GM19193 (cell line): ENCODE results near the gene NRTN.

Source experiments
- POLR2A ChIP-seq: IDR thresholded peaks from 4 replicates; pipeline ENCODE4 v1.6.1; 2011; ENCODE audit not compliant: insufficient read depth, insufficient read length; ENCODE audit errors: extremely low read depth

Gene NRTN, protein sequence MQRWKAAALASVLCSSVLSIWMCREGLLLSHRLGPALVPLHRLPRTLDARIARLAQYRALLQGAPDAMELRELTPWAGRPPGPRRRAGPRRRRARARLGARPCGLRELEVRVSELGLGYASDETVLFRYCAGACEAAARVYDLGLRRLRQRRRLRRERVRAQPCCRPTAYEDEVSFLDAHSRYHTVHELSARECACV

DNA sequence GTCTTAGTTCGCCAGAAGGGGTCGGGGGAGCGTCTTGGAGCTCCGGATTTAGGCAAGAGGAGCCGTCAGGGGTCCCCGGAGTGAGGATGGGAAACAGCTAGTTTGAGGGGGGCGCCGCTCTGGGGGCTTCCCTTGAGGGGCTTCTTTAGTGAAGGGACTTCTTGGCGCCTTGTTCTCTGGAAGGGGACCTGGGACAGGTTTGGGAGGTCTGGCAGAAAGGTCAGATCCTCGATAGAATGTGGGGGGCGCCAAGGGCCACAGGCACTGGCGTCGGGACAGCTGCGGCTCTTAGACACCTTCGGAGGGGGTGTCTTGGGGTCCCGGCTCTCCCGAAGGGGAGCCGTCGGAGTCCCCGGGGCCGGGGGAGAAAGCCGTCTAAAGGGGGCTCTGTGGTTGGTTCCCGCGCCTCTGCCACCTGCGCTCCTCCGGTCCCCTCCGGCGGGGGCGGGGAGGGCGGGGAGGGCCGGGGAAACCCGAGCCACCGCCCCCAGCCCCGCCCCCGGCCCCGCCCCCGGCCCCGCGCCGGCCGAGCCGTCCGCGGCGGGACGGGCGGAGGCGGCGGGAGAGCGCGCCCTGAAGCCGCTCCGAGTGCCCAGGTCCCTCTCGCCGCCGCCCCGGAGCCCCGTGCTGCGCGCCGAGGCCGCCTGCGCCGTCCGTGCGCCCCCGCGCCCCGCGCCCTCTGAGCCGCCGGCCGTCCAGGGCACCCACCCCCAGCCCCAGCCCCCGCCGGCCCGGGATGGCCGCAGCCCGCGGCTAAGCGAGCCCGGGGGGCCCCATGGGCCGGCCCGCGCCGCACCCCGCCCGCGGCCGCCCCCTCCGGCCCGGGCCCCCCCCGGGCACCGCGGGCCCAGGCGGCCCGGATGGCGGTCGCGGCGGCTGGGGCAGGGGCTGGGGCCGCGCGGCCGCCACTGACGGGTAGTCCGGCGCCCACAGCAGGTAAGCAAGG is at the start of gene NRTN:
Gene NRTN (plus strand): TSS at position 552 of the 946 bp plus-strand sequence. CDS start 19,099 bp downstream, outside the sequence.
- no peak for TF ChIP-seq POLR2A

GRCh38 chr19:5762608-5763217 is 42.2 kb upstream of the NRTN start:
- no peak for TF ChIP-seq POLR2A

DNA sequence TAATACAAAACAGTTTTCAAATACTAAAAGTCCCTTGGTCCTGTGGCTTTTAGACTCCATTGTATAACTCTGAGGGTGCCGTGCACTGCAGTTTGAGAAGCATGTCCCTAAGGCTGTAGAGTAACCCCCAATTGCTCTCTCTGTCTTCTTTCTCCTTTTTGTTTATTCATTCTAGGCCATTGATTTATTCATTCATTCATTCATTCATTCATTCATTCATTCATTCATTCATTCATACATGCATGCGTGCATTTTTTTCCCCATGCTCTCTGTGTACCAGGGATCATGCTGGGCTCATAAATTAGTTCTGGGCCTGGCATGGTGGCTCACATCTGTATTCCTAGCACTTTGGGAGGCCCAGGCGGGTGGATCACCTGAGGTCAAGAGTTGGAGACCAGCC is 39.6 kb upstream of the NRTN start:
- TF ChIP-seq POLR2A, result no peak

DNA sequence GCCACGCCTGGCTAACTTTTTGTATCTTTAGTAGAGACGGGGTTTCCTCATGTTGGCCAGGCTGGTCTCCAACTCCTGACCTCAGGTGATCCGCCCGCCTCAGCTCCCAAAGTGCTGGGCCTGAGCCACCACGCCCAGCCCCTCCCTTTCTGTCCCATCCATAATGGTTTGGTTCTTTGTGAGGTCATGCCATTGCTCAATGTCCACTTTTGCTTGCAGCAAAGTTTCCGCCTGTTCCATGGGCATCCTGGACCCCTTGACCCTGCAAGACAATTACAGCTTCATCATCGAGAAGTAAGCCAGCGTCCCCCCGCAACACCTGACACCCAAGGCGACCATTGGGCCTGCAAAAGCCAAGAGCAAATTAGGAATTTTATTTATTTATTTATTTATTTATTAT is 36.9 kb upstream of the NRTN start:
- TF ChIP-seq POLR2A, result no peak

DNA sequence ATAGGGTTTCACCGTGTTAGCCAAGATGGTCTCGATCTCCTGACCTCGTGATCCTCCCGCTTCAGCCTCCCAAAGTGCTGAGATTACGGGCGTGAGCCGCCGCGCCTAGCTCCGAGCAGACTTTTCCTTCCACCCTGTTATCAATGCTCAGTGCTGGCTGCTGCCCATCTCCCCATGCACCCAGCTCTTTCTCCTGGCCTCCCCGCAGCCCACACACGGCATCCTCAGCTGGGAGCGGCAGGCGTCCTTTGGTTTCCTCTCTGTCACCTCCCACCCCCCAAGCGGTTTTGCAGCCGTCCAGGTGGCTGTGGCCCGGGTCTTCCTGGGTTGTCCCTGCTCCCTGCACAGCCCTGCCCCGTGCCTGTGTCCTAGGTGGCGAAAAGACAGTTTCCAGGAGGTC is 32.5 kb upstream of the NRTN start:
- TF ChIP-seq POLR2A, result no peak

DNA sequence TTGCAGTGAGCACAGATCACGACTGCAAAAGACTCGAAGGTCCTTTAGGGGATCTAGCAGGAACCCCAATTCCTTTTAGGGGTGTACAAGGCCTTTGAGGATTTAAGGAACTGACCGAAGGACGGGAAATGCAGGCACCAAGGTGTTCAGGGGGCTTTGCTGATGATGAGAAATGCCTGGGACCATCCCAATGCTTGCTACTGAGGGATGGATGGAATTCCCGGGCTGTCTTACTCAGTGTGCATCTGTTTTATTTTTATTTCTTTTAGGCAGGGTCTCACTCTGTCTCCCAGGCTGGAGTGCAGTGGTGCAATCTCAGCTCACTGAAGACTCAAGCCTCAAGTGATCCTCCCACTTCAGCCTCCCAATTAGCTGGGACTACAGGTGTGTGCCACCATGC is 31.6 kb upstream of the NRTN start:
- no peak for TF ChIP-seq POLR2A

GRCh38 chr19:5774921-5775320 is 29.9 kb upstream of the NRTN start:
- no peak for TF ChIP-seq POLR2A

DNA sequence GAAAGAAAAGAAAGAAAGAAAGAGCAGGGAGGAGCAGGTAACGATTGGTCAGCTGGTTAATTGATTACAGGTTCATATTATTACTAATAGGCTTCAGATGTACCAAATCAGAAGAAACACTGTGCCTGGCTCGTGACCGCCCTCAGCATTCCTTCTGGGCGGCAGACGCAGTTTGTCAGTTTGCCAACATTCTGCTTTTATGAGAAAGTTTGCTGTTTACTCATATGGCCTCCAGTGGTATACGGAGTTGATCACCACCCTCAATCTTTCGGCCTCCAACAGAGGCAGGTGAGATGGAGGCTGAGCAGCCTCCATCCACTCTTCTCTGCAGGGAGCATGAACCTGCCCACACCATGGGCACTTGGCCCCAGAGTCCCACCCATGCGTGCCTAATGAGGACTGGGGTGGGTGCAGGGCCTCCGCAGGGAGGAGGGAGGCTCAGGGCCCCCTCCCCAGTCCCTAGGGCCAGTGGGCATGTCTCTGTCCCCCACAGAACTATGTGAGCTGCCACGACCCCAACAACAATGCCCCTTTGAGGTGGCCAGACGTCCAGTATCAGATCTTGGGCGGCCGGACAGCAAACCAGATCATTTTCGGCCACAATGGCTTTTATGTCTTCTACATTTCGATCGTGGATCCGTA is 29.1 kb upstream of the NRTN start:
- no peak for TF ChIP-seq POLR2A

- no peak for TF ChIP-seq POLR2A
Observed at GRCh38 chr19:5778402-5778801, 26.5 kb upstream of the NRTN start.

GRCh38 chr19:5782322-5782721 is 22.5 kb upstream of the NRTN start:
- peak; percentile 13 for TF ChIP-seq POLR2A

GRCh38 chr19:5782945-5783919 is 21.6 kb upstream of the NRTN start:
- TF ChIP-seq POLR2A, result no peak

DNA sequence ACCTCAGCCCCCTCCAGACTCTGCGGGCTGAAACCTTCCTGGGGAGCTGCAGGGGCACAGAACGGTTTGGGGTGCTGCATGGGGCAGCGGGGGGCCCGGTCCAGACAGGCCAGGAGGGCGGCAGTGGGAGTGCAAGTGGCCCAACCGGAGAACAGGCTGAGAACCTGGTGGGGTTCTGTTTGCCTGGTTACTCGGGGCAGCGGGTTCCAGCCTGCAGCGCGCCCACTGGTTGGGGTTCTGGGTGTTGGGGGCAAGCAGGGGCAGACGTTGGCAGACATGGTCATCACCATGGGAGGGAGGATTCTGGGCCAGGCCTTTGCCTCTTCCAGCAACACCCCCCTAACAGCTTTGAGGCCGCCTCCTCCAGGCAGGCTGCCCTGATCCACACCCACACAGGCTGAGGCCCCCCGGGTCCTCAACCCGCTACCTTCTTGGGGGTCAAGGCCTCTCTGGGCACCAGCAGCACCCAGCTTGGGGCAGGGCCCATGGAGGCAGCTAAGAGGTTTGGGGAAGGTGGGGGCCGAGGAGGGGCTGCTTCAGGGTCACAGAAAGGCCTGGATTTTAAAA is 20.2 kb upstream of the NRTN start, which contains the start of gene PRR22:
Gene PRR22 (minus strand): TSS at position 166 of the 567 bp plus-strand sequence. CDS start 86 bp downstream, at position 80.
- no peak for TF ChIP-seq POLR2A

DNA sequence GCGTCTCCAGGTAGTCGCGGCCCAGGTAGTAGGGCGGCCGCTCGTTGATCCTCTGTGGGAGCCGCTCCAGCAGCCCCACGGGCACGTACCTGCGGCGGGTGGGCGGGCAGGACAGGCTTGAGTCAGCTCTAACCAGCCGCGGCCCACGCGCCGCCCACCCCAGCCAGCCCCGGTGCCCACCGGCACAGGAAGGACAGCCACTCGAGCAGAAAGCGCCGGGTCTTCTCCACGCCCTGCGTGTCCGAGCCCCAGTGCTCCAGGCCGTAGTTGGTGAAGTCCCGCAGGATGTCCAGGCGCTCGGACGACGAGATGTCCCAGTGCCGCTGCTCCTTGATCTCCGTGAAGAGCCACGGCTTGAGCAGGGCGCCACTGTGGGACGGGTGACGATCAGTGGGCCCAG is 19.4 kb upstream of the NRTN start:
- TF ChIP-seq POLR2A, result no peak
